H1 (cell line): ENCODE data around the gene CWC25. TPM values are rescaled to one million over a fixed set of nuclear protein-coding genes. Genes with fewer than 3 reads are reported as not detected.

Source experiments
- CTCF ChIA-PET: fragments of 300-600 bp; sonication (Branson Sonifier 250); formaldehyde crosslinking; loops from one replicate; lab custom pipeline; 2021; ENCODE audit not compliant: partially characterized antibody; lab: Charles Lee
- POLR2A ChIA-PET: fragments of 300-600 bp; sonication (Branson Sonifier 250); formaldehyde crosslinking; loops from one replicate; lab custom pipeline; 2021; ENCODE audit warnings: inconsistent platforms; ENCODE audit not compliant: partially characterized antibody; lab: Charles Lee
- DNase-seq, 2 experiments: peaks; one replicate each; pipeline versions ENCODE4 v3.0.0 to v3.0.0-alpha.2; 2010 to 2022; ENCODE audit warnings: low spot score in 2 of 2, low read depth in 1 of 2, mixed read lengths in 1 of 2
- FAIRE-seq: peaks from 2 replicates; lab custom pipeline; 2011; peaks lifted over from hg19 to GRCh38; lab: Jason Lieb, UNC
- H2AFZ ChIP-seq: 2 replicates; pipeline ENCODE4 v1.8.1; 2012; ENCODE audit warnings: low read length, inconsistent platforms
- H2AK5ac ChIP-seq: 2 replicates; pipeline ENCODE4 v1.6.1; 2013; ENCODE audit warnings: low read depth, low read length
- H2BK120ac ChIP-seq: replicated peaks from 2 replicates; pipeline ENCODE3; 2013; ENCODE audit warnings: low read depth, low read length, inconsistent platforms
- H2BK12ac ChIP-seq: 2 replicates; pipeline ENCODE4 v1.6.1; 2013; ENCODE audit warnings: low read depth, low read length
- H2BK15ac ChIP-seq: 2 replicates; pipeline ENCODE4 v1.6.1; 2013; ENCODE audit warnings: low read length
- H2BK20ac ChIP-seq: 2 replicates; pipeline ENCODE4 v1.6.1; 2013; ENCODE audit warnings: low read length
- H2BK5ac ChIP-seq: 2 replicates; pipeline ENCODE4 v1.6.1; 2013; ENCODE audit warnings: low read depth, low read length
- H3K14ac ChIP-seq: 2 replicates; pipeline ENCODE4 v1.6.1; 2013; ENCODE audit warnings: inconsistent platforms; ENCODE audit not compliant: insufficient read length
- H3K18ac ChIP-seq: 2 replicates; pipeline ENCODE4 v1.6.1; 2013; ENCODE audit warnings: low read length; ENCODE audit errors: extremely low read depth
- H3K23ac ChIP-seq: 2 replicates; pipeline ENCODE4 v1.6.1; 2013; ENCODE audit warnings: inconsistent platforms; ENCODE audit not compliant: insufficient read length
- H3K23me2 ChIP-seq: 2 replicates; pipeline ENCODE4 v1.6.1; 2013; ENCODE audit warnings: low read depth, low read length
- H3K27ac ChIP-seq: 2 replicates; pipeline ENCODE4 v1.6.1; 2011; ENCODE audit warnings: low read depth, low read length, inconsistent platforms
- H3K27me3 ChIP-seq, 4 experiments: replicated peaks in 1 of 4; 1 replicate in 1 of 4; 2 replicates in 3 of 4; pipeline versions ENCODE4 v1.6.1 to v1.8.1; 2011 to 2013; ENCODE audit warnings: low read length in 3 of 4, mild to moderate bottlenecking in 3 of 4, inconsistent platforms in 2 of 4, mixed read lengths in 2 of 4, moderate library complexity in 1 of 4; ENCODE audit not compliant: control insufficient read depth in 3 of 4, insufficient read depth in 3 of 4; ENCODE audit errors: extremely low read depth in 1 of 4
- H3K36me3 ChIP-seq, 4 experiments: 2 replicates each; pipeline versions ENCODE4 v1.6.1 to v1.8.1; 2011 to 2013; ENCODE audit warnings: mild to moderate bottlenecking in 4 of 4, low read length in 3 of 4, moderate library complexity in 2 of 4, control low read depth in 1 of 4, inconsistent platforms in 1 of 4; ENCODE audit not compliant: insufficient read depth in 4 of 4, control insufficient read depth in 2 of 4
- H3K4ac ChIP-seq: replicated peaks from 2 replicates; pipeline ENCODE3; 2013; ENCODE audit warnings: low read length, low read depth, mixed read lengths, inconsistent platforms; ENCODE audit not compliant: insufficient read length
- H3K4me1 ChIP-seq, 4 experiments: replicated peaks in 1 of 4; 1 replicate in 1 of 4; 2 replicates in 3 of 4; pipeline versions ENCODE4 v1.6.1 to v1.8.1; 2011 to 2013; ENCODE audit warnings: low read length in 3 of 4, inconsistent platforms in 2 of 4, mixed read lengths in 1 of 4; ENCODE audit not compliant: insufficient read depth in 4 of 4, control insufficient read depth in 3 of 4
- H3K4me2 ChIP-seq, 2 experiments: 2 replicates each; pipeline versions ENCODE4 v1.6.1 to v1.8.1; 2011 to 2013; ENCODE audit warnings: low read depth in 2 of 2, low read length in 2 of 2, control low read depth in 1 of 2, inconsistent platforms in 1 of 2, mild to moderate bottlenecking in 1 of 2; ENCODE audit not compliant: insufficient read depth in 1 of 2
- H3K4me3 ChIP-seq, 4 experiments: fragments of 200-600, 300-600 bp in 1 of 4; sonication (generic), shearing (Covaris generic), sonication (Bioruptor Twin) in 1 of 4; 2 replicates each; pipeline versions ENCODE4 v1.5.1 to v1.8.1; 2011 to 2016; ENCODE audit warnings: low read length in 4 of 4, low read depth in 3 of 4, control low read depth in 2 of 4, inconsistent platforms in 2 of 4, mild to moderate bottlenecking in 2 of 4, mixed read lengths in 1 of 4, moderate library complexity in 1 of 4; ENCODE audit not compliant: insufficient read depth in 2 of 4; ENCODE audit errors: extremely low read depth in 1 of 4
- H3K56ac ChIP-seq: replicated peaks from 2 replicates; pipeline ENCODE3; 2013; ENCODE audit warnings: low read depth, mild to moderate bottlenecking, mixed read lengths, low read length, inconsistent platforms; ENCODE audit not compliant: insufficient read length
- H3K79me1 ChIP-seq: 2 replicates; pipeline ENCODE4 v1.6.1; 2013; ENCODE audit warnings: low read depth, low read length, control low read depth
- H3K79me2 ChIP-seq, 2 experiments: 2 replicates each; pipeline versions ENCODE4 v1.6.1 to v1.8.1; 2012 to 2013; ENCODE audit warnings: low read length in 2 of 2, mild to moderate bottlenecking in 2 of 2, inconsistent platforms in 1 of 2; ENCODE audit not compliant: insufficient read depth in 2 of 2, control insufficient read depth in 1 of 2
- H3K9ac ChIP-seq, 4 experiments: replicated peaks in 1 of 4; 1 replicate in 1 of 4; 2 replicates in 3 of 4; pipeline versions ENCODE4 v1.6.1 to v1.8.1; 2011 to 2013; ENCODE audit warnings: low read depth in 3 of 4, low read length in 3 of 4, control low read depth in 2 of 4, mild to moderate bottlenecking in 2 of 4, moderate library complexity in 2 of 4, inconsistent platforms in 1 of 4; ENCODE audit errors: extremely low read depth in 1 of 4
- H3K9me3 ChIP-seq, 2 experiments: 2 replicates each; pipeline versions ENCODE4 v1.6.1 to v1.8.1; 2012 to 2013; ENCODE audit warnings: mild to moderate bottlenecking in 2 of 2, moderate library complexity in 2 of 2, control low read depth in 1 of 2, inconsistent platforms in 1 of 2, low read depth in 1 of 2, low read length in 1 of 2, mixed read lengths in 1 of 2; ENCODE audit not compliant: insufficient read depth in 2 of 2
- H4K20me1 ChIP-seq, 2 experiments: replicated peaks in 1 of 2; 2 replicates each; pipeline versions ENCODE3 to v1.8.1; 2011 to 2013; ENCODE audit warnings: inconsistent platforms in 2 of 2, low read length in 2 of 2, mild to moderate bottlenecking in 1 of 2; ENCODE audit not compliant: insufficient read depth in 2 of 2, control insufficient read depth in 1 of 2
- H4K5ac ChIP-seq: 2 replicates; pipeline ENCODE4 v1.6.1; 2013; ENCODE audit warnings: low read length, low read depth, mixed read lengths, inconsistent platforms; ENCODE audit not compliant: insufficient read length
- H4K8ac ChIP-seq: 2 replicates; pipeline ENCODE4 v1.8.0; 2013; ENCODE audit warnings: mild to moderate bottlenecking, moderate library complexity, low read length, inconsistent platforms; ENCODE audit not compliant: insufficient read depth; ENCODE audit errors: extremely low read depth
- H4K91ac ChIP-seq: replicated peaks from 2 replicates; pipeline ENCODE3; 2013; ENCODE audit warnings: low read length, mixed read lengths, inconsistent platforms; ENCODE audit not compliant: insufficient read length
- HDAC2 ChIP-seq, 2 experiments: fragments of 300-600 bp in 1 of 2; sonication (generic) in 1 of 2; IDR thresholded peaks; 2 replicates each; pipeline ENCODE4 v1.6.1; 2011 to 2012; ENCODE audit warnings: low read depth in 2 of 2, low read length in 2 of 2, mild to moderate bottlenecking in 2 of 2, moderate library complexity in 2 of 2, borderline replicate concordance in 1 of 2, inconsistent platforms in 1 of 2
- POU5F1 ChIP-seq: IDR thresholded peaks from 2 replicates; pipeline ENCODE4 v1.6.1; 2011; ENCODE audit warnings: low read depth, mild to moderate bottlenecking, low read length, moderate library complexity
- SIN3A ChIP-seq, 2 experiments: IDR thresholded peaks in 1 of 2; conservative IDR thresholded peaks in 1 of 2; 2 replicates each; pipeline ENCODE4 v1.6.1; 2011 to 2012; ENCODE audit warnings: low read length in 2 of 2, improper control_type of control experiment in 1 of 2, low read depth in 1 of 2, mild to moderate bottlenecking in 1 of 2
- TBP ChIP-seq: IDR thresholded peaks from 2 replicates; pipeline ENCODE4 v1.6.1; 2011; ENCODE audit warnings: low read depth, low read length, improper control_type of control experiment
- WGBS, 2 experiments: shearing (Covaris generic) in 1 of 2; methylation state at CpG; one replicate each; pipeline versions ENCODE4 v1.1.6 to v1.1.7; 2013 to 2015; ENCODE audit warnings: low lambda C conversion rate in 2 of 2, mixed read lengths in 2 of 2, inconsistent platforms in 1 of 2, low coverage in 1 of 2, missing lambda C conversion rate in 1 of 2; ENCODE audit not compliant: insufficient replicate concordance in 2 of 2, insufficient coverage in 1 of 2, insufficient read length in 1 of 2; ENCODE audit errors: extremely low coverage in 1 of 2, missing lambda C conversion rate in 1 of 2; 5-methylcytosine and 5-hydroxymethylcytosine counted together
- polyA plus RNA-seq, 7 experiments: library from polyadenylated mRNA; depleted of rRNA in 3 of 7; stranded (reverse) in 5 of 7; unstranded in 2 of 7; fragments of >200 nt in 5 of 7; fragments of 200-250 nt in 2 of 7; gene quantifications; 1 replicate in 5 of 7; 2 replicates in 1 of 7; 4 replicates in 1 of 7; pipeline versions ENCODE4 v1.2.1 to v1.2.3, GENCODE V29; 2011 to 2013; ENCODE audit warnings: missing spikeins in 2 of 7, mixed read lengths in 2 of 7
- total RNA-seq: library from RNA; stranded (reverse); fragmentation: NEBNext Ultra II Directional; extraction: Animal tissue kit (Norgen Biotek cat#: 25700); gene quantifications from 2 replicates; pipeline ENCODE4 v1.2.1, GENCODE V29; 2021

Gene CWC25
- total and polyA plus RNA-seq, 2 of the 8 experiments (the other 6 are each of a cell fraction or from before 2014, with no cell fraction given): 11.1 to 13.1 TPM

DNA sequence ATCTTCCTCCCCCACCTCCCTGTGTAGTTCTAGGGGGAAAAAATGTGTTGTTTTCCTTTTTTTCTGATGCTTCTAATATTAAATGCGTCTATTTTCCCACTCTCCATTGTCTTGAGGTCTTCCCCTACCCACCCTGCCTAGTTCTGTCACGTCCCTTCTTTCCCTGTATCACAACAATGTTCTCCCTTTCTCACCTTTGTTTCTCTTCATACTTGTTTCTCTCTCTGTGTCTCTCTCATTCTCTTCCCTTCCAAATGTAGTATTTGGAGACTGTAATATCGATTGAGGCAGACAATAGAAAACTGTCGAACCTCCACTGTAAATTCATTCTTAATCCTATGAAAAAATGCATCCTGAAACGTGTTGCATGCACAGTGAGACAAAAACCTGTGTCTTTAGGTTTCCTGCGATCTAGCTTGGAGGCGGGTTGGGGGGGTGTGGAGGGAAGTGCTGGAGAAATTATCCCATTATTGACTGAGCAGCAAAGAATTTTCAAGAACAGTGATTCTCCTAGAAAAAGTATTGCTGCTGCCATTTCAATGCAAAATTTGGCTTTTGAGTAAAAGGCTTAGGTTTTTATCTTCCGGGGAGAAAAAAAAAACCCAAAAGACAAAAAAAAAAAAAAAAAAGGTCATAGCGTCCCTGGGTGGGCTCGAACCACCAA lies 73.8 kb downstream of the CWC25 start:
- Histone ChIP-seq H2BK15ac (no peak overlapping the region), H3K9ac (peak overlapping the region in 1 of 4 experiments; percentile 7; a peak in 2 of 7 replicates), H4K91ac (no peak overlapping the region), H4K20me1 (peaks cover 4 to 12% of the 10 kb centered on the region in 2 experiments), H3K4me1 (peaks cover 2 to 12% (median 6%) of the 10 kb centered on the region in 4 experiments), H4K8ac (no peak overlapping the region), H3K36me3 (peaks cover 5 to 10% (median 9%) of the 10 kb centered on the region in 4 experiments; a peak in 7 of 8 replicates), H2AFZ (no peak overlapping the region), H3K23me2 (peaks cover 43% of the 10 kb centered on the region), H2BK12ac (no peak overlapping the region), H3K56ac (no peak overlapping the region), H2BK20ac (no peak overlapping the region), H3K9me3 (no peaks in the 10 kb centered on the region), H3K4me3 (peak overlapping the region; percentile 66 to 87 (median 84)), H2BK120ac (no peak overlapping the region), H3K4ac (no peak overlapping the region), H3K79me1 (peaks cover 5% of the 10 kb centered on the region), H3K14ac (no peak overlapping the region), H3K4me2 (peak overlapping the region; percentile 89 to 91), H3K27me3 (peaks cover 0 to 11% (median 5%) of the 10 kb centered on the region in 4 experiments; a peak in 5 of 7 replicates), H3K27ac (no peak overlapping the region), H2BK5ac (no peak overlapping the region), H3K23ac (no peak overlapping the region), H3K18ac (no peak overlapping the region), H4K5ac (no peak overlapping the region), H2AK5ac (no peak overlapping the region), H3K79me2 (peaks cover 9 to 26% of the 10 kb centered on the region in 2 experiments)
- WGBS, 2 experiments: 9% methylated on average over 8 of the region's 10 CpGs; no CpG with 5 or more reads in 1 of the 2 experiments
- FAIRE-seq (no peak), DNase-seq (no peak)
- ChIA-PET POLR2A (interaction anchor here (0.7 to 3.6 kb wide), 14 partner anchors 10 to 449 kb away, joined by 3 to 22 read pairs (median 4); partner anchors contain the start of genes CWC25, LASP1, MLLT6 and RPL19), CTCF (interaction anchor here (0.8 to 1.7 kb wide), 6 partner anchors 17 to 74 kb away, joined by 3 to 8 read pairs (median 4); no protein-coding TSS in a partner anchor)
- TF ChIP-seq HDAC2 (IDR thresholded peaks at IDR 0.05; ENCODE audit: borderline replicate concordance in 1 of 2, low read depth in 2 of 2, low read length in 2 of 2) (no peak), POU5F1 (0 out of 2 replicates have a peak, but pooled peaks have one; percentile 3), TBP (no peak), SIN3A (conservative IDR thresholded peaks at IDR 0.05 in 1 of 2, IDR thresholded peaks at IDR 0.05 in 1 of 2; ENCODE audit: low read depth in 1 of 2, low read length in 2 of 2) (0 out of 4 replicates have a peak, but pooled peaks of 1 of the 2 experiments have one; percentile 16)
